GM18873 (cell line): ENCODE results near the gene CDC14A.
A peak's percentile ranks its signal among the peaks of the same experiment; 100 is the strongest.

Source experiments
- ATAC-seq: cut with Tn5 transposase; IDR thresholded peaks from one replicate; pipeline ENCODE4 v1.9.1; 2021; ENCODE audit warnings: mild to moderate bottlenecking, moderate library complexity, moderate number of reproducible peaks; ENCODE audit not compliant: unreplicated experiment, low FRiP score

CDC14A gene

GRCh38 chr1:100523038-100523652 is 170.8 kb downstream of the CDC14A start:
- peak; percentile 90 for ATAC-seq

DNA sequence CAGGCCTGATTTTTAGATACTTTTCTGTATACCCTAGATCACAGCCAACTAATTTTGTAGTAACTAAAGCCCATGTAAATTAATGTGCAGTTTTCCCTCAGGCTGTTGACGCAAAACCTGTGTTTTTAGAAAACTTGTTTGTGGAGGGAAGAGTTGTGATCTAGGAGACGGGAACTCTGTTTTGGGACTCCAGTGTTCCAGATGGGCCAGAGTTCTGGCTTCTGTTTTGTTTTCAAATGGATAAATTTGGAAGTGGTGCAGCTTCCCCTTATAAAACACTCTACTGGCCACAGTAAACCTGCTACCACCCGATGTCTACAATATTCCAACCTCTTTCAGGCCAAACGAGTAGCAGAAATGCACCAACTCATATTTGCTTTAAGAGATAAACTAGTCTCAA is 172.0 kb downstream of the CDC14A start:
- no peak for ATAC-seq

DNA sequence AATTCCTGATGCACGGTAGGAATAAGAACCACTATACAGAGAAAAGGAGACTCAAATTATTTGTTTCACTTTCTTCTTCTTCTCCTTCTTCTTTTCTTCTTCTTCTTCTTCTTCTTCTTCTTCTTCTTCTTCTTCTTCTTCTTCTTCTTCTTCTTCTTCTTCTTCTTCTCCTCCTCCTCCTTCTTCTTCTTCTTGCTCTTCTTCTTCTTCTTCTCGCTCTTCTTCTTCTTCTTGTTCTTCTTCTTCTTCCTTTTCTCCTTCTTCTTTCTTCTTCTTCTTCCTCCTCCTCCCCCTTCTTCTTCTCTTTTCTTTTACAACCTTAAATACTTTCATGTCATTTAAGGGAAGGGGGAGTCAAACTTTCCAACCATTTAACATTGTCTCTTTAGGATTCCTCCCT is 174.6 kb downstream of the CDC14A start:
- ATAC-seq, result no peak

DNA sequence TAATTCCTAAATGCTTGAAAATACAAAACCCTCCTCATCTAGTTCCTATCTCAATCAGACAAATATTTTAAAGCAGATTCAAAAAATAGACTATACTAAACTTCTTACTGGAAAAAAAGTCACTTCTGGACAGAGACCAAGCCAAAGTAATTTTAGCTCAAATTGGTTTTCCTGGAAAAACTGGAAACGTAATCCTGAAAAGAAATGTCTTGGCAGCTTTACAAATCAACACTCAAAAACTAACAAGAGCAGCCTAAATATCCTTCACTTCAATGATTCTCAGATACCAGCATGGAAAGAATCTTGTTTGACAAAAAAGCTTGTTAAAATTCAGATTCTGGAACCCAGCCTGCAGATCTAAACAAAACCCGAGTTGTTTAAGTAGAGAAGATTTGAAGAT is 176.6 kb downstream of the CDC14A start:
- no peak for ATAC-seq

DNA sequence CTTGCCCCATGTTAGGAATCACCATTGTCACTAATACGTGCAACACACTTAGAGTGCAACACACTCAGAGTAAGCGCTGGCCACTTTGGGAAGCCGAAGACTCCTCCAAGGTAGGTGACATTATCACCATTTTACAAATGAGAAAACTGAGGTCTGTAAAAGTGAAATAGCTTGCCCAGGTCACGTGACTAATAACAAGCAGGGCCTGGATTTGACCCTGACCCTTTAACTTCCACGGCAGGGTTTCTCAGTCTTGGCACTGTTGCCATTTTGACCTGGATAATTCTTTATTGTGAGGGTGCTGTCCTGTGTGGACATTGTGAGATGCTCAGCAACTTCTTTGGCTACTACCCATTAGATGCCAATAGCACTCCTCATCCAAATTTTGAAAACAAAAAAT is 177.8 kb downstream of the CDC14A start:
- no peak for ATAC-seq

DNA sequence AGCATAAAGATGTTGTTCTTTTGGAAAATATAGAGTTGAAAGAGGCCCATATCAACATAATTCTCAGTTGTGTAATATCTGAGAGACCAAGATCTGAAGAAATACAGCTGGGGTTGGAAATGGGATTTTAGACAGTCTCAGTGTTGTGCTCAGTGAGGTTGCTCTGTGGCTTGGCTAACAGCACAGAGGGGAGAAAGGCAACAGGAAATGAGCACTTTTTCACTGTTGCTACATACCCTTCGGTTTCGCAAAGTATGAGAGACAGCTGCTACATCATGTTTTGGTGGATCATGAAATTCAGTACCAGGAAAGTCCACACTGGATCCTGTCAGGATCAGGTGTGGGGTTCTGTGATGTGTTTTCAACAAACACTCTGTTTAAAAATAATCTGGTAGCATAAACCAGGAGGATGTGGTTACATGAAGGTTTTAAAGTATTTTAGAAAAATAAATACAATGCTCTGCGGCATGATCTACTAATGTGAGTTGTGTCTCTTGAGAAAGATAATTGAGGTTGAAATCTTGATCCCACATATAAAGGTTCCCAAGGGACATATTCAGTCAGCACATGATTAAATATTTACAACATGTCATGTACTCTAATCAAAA is 178.7 kb downstream of the CDC14A start:
- peak; percentile 96 for ATAC-seq

DNA sequence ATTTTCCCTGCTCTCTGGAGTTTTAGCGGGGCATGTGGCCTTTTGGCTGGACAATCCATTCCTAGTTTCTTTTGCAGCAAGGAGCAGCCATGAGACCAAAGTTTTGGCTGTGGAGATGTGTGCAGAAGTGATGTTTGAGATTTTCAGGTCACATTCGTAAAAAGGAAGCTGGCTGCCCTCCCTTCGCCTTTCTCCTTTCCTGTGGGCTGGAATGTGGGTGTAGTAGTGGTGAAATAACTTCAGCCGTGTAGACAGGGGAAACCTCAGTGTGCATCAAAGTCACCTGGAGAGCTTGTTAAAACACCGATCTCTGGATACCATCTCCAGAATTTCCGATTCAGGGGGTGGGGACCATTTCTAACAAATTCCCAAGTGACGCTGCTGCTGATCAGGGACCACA is 180.3 kb downstream of the CDC14A start:
- no peak for ATAC-seq

GRCh38 chr1:100535264-100535663 is 183.0 kb downstream of the CDC14A start:
- no peak for ATAC-seq

- peak; percentile 96 for ATAC-seq
Measured at GRCh38 chr1:100536031-100536430, 183.7 kb downstream of the CDC14A start.

GRCh38 chr1:100538913-100539835 is 186.9 kb downstream of the CDC14A start:
- ATAC-seq, result no peak

DNA sequence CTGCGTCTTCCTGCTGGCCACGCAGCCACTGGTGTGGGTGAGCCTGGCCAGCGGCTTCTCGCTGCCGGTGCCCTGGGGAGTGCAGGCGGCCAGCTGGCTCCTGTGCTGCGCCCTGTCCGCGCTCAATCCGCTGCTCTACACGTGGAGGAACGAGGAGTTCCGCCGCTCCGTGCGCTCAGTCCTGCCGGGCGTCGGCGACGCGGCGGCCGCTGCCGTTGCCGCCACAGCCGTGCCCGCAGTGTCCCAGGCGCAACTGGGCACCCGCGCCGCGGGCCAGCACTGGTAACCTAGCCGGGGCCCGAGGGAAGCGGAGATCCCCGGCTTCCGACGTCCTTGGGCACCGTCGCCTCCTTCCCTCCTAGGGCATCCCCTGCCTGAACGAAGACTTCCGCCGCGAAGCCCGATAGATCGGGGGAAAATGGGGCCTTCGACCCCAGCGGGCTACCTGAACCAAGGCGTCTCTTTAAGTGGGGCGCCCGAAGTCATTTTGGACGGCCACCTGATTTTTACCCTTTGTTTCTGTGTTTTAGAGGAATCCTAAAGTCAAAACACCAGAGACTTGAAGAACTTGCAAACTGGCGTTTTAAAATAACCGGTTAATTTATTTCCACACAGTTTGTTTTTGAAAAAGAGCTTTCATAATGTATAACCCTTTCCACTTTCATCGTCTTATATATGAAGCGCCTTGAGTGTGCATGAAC is 187.7 kb downstream of the CDC14A start:
- no peak for ATAC-seq

DNA sequence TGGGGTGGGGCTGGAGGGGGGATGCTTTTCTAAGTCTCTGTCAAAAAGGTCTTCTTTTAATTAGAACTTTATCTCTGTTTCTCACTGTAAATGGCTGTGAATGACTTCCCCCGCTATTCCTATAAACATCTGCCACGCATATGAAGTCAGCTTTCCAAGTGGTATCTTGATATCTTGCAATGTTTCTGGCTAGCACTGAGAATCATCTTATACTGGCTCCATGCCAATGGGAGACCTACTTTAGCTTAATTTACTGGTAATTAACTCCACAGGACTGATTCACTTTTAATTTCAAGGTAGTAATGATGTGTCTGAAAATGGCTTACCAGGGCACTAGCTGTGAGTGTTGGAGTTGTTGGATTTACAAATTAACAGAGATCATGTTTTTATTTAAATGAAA is 190.0 kb downstream of the CDC14A start:
- ATAC-seq, result no peak

- ATAC-seq, result peak; percentile 50
Measured at GRCh38 chr1:100543640-100544039, 191.3 kb downstream of the CDC14A start.

GRCh38 chr1:100544791-100545190 is 192.5 kb downstream of the CDC14A start:
- no peak for ATAC-seq

DNA sequence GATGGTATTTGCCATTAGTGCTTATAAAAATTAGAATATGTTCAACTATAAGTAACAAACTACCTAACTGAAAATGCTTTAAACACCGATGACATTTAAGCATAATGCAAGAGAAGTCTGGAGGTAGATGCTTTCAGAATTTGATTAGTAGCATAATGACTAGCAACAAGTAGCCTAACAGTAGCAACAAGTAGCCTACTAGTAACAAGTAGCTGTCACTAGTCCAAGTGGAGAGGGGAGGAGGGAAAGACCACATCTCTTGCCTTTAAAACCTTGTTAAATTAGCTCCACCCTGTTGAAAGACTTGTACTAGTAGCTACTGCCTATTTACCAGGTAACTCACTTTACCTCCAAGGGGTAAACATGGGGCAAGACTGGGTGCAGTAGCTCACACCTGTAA is 193.5 kb downstream of the CDC14A start:
- no peak for ATAC-seq

DNA sequence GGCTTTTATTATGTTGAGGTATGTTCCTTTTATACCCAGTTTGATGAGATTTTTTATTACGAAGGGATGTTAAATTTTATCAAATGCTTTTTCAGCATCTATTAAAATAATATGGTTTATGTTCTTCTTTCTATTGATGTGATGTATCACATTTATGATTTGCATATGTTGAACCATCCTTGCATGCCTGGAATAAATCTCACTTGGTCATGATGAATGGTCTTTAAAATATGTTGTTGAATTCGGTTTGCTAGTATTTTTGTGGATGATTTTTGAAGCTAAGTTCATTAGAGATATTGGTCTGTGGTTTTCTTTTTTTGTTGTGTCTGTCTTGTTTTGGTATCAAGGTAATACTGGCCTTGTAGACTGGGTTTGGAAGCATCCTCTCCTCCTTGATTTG is 199.7 kb downstream of the CDC14A start:
- no peak for ATAC-seq

DNA sequence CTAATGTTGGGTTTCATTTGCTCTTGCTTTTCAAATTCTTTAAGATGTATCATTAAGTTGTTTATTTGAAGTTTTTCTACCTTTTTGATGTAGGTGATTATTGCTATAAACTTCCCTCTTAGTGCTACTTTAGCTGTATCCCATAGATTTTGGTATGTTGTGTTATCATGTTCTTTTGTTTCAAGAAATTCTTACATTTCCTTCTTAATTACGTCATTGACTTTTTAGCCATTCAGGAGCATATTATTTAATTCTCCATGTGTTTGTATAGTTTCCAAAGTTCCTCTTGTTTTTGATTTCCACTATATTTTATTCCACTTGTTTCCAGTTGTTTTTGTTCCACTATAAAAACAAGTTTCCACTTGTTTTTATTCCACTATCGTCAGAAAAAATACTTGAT is 200.6 kb downstream of the CDC14A start:
- no peak for ATAC-seq

- no peak for ATAC-seq
Measured at GRCh38 chr1:100556181-100556580, 203.9 kb downstream of the CDC14A start.

DNA sequence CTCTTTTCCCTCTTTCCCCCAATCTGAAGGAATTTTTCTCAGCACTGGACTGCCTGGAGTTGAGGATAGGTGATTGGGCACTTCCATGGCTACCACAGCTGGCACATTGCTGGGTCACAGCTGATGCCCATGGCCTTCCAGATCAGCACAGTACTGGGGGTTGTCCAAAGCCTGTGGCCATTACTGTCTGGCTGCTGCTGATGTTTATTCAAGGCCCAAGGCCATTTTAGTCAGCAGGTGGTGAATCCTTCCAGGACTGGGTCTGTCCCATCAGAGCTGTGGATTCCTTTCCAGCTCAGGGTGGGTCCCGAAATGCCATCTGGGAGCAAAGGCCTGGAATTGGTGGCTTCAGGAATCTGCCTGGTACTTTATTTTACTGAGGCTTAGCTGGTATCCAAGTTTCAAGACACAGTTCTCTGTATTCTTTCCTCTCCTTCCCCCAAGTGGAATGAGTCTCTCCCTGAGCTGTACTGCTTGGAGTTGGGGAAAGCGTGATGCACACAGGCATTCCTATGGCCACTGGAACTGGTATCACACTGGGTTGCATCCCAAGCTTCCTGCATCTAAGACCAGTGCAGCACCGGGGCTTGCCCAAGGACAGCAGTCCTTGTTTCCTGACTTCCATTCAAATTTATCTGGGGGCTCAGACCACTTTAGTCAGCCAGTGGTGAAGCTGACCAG is 204.8 kb downstream of the CDC14A start:
- no peak for ATAC-seq

DNA sequence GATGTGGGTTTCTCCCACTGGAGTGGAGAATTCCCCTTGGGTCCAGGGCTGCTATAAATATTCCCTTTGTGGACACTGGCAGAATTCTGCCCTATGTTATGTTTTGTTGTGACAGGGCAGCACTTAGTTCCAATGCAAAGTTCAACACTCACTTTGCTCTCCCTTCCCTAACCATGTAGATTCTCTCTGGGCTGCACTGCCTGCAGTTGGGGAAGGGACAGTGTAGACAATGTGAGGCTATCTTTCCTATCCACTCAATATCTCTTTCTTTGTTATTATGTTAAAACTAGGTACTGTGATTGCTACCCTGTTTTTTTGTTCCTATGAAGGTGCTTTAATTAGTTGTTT is 205.3 kb downstream of the CDC14A start:
- no peak for ATAC-seq
